Gastrocnemius medialis (tissue), 4 donors: ENCODE results near the gene GRM8. TPM values are rescaled to one million over a fixed set of nuclear protein-coding genes. Genes with fewer than 3 reads are reported as not detected.

Experiments used
- ATAC-seq, 2 donors: fragments of 150-250 bp; one replicate each; pipeline ENCODE4 v1.9.1; 2016
- DNase-seq, 2 donors: peaks; one replicate each; pipeline ENCODE4 v3.0.0-alpha.2; 2019
- H3K27ac ChIP-seq, 4 donors: fragments of 200-600 bp; sonication (generic); 1 replicate in 1 of 4; 2 replicates in 3 of 4; pipeline ENCODE4 v1.5.1; 2016 to 2018; ENCODE audit warnings: mild to moderate bottlenecking in 2 of 4, moderate library complexity in 1 of 4
- H3K27me3 ChIP-seq, 3 donors: fragments of 200-600 bp; sonication (generic) in 2 of 3; 1 replicate in 1 of 3; 2 replicates in 2 of 3; pipeline versions ENCODE4 v1.5.1 to v1.6.0; 2016 to 2019; ENCODE audit warnings: mild to moderate bottlenecking in 1 of 3, moderate library complexity in 1 of 3
- H3K36me3 ChIP-seq, 2 donors: fragments of 200-600 bp; sonication (generic) in 1 of 2; one replicate each; pipeline ENCODE4 v1.5.1; 2017 to 2018
- H3K4me1 ChIP-seq, 2 donors: fragments of 200-600 bp; sonication (generic) in 1 of 2; one replicate each; pipeline ENCODE4 v1.5.1; 2016 to 2017; ENCODE audit warnings: mild to moderate bottlenecking in 2 of 2
- H3K4me3 ChIP-seq, 4 donors: fragments of 200-600 bp; sonication (generic) in 3 of 4; 1 replicate in 1 of 4; 2 replicates in 3 of 4; pipeline ENCODE4 v1.5.1; 2016 to 2019; ENCODE audit warnings: mild to moderate bottlenecking in 2 of 4
- H3K9me3 ChIP-seq, 3 donors: fragments of 200-600 bp; sonication (generic) in 2 of 3; 1 replicate in 1 of 3; 2 replicates in 2 of 3; pipeline ENCODE4 v1.5.1; 2016 to 2019
- POLR2A ChIP-seq, 2 donors: fragments of 450-650 bp; IDR thresholded peaks; one replicate each; pipeline ENCODE4 v1.6.1; 2017; ENCODE audit warnings: antibody characterized with exemption in 2 of 2, mild to moderate bottlenecking in 2 of 2, moderate library complexity in 2 of 2
- in situ Hi-C, 4 donors: fragments of 200-750 bp; cut with MboI; loops; one replicate each; pipeline versions ENCODE4 v1.15.0 to v1.8.0; 2017; ENCODE audit warnings: low sequenced_read_pairs in 4 of 4
- intact Hi-C: fragments of 100-400 bp; cut with DNase I; formaldehyde crosslinking; loops from one replicate; pipeline ENCODE4 v1.15.1; 2023; ENCODE audit warnings: low total_unique reads
- total RNA-seq, 4 donors: library from RNA; depleted of rRNA; stranded (reverse); fragments of >200 nt; gene quantifications; one replicate each; pipeline versions ENCODE4 v1.1.0 to v1.2.3, GENCODE V29; 2016
- TF ChIP-seq, protein P1 (sequence below), 5 experiments: fragments of 450-650 bp in 3 of 5; fragments of 200-600 bp in 2 of 5; sonication (generic) in 2 of 5; IDR thresholded peaks in 4 of 5; conservative IDR thresholded peaks in 1 of 5; 1 replicate in 4 of 5; 2 replicates in 1 of 5; pipeline ENCODE4 v1.5.1; 2016 to 2019; ENCODE audit warnings: antibody characterized with exemption in 5 of 5, mild to moderate bottlenecking in 3 of 5, moderate library complexity in 3 of 5

GRM8 gene
- total RNA-seq, 4 donors from 2014 or later: not detected

DNA sequence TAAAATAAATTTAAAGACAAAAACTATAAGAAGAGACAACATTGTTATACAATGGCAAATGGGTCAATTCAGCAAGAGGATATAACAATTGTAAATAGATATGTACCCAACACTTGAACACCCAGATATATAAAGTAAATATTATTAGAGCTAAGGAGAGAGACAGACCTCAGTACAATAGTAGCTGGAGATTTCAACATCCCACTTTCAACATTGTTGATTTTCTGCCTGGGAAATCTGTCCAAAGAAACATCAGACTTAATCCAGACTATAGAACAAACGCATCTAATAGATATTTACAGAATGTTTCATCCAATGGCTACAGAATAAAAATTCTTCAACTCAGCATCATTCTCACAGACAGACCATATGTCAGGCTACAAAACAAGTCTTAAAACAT lies 256.1 kb downstream of the GRM8 start:
- Histone ChIP-seq H3K27me3 (no peaks in the 10 kb centered on the region), H3K4me3 (no peak overlapping the region), H3K27ac (no peak overlapping the region), H3K4me1 (no peaks in the 10 kb centered on the region), H3K9me3 (no peaks in the 10 kb centered on the region), H3K36me3 (no peaks in the 10 kb centered on the region)
- no peak for ATAC-seq
- TF ChIP-seq, protein P1, sequence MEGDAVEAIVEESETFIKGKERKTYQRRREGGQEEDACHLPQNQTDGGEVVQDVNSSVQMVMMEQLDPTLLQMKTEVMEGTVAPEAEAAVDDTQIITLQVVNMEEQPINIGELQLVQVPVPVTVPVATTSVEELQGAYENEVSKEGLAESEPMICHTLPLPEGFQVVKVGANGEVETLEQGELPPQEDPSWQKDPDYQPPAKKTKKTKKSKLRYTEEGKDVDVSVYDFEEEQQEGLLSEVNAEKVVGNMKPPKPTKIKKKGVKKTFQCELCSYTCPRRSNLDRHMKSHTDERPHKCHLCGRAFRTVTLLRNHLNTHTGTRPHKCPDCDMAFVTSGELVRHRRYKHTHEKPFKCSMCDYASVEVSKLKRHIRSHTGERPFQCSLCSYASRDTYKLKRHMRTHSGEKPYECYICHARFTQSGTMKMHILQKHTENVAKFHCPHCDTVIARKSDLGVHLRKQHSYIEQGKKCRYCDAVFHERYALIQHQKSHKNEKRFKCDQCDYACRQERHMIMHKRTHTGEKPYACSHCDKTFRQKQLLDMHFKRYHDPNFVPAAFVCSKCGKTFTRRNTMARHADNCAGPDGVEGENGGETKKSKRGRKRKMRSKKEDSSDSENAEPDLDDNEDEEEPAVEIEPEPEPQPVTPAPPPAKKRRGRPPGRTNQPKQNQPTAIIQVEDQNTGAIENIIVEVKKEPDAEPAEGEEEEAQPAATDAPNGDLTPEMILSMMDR (IDR thresholded peaks at IDR 0.05 in 4 of 5, conservative IDR thresholded peaks at IDR 0.05 in 1 of 5): no peak
- no peak for TF ChIP-seq POLR2A (IDR thresholded peaks at IDR 0.05)
- intact Hi-C loops (no loop called here), in situ Hi-C loops (no loop called here)
- DNase-seq: no peak

DNA sequence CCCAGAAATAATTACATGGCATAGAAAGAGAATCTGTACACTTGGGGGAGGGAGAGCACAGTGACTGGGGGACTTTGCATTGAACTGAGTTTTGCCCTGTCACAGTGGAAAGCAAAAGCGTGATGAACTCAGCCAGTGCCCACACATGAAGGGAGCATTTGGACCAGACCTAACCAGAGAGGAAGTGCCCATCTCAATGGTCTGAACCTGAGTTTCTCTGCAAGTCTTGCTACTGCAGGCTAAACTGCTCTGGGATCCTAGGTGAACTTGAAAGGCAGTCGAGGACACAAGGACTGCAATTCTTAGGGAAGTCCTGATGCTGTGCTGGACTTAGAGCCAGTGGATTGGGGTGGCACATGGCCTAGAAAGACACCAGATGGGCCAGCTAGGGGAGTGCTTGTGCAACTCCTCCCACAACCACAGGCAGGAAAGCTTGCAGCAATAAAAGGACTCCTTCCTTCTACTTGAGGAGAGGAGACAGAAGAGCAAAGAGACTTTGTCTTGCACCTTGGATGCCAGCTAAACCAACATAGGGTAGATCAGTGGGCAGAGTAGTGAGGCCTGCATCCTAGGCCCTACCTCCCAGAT lies 259.0 kb downstream of the GRM8 start:
- H3K27me3 ChIP-seq: no peaks in the 10 kb centered on the region
- in situ Hi-C loops: no loop called here
- ATAC-seq (no peak), DNase-seq (no peak)
- H3K36me3 ChIP-seq: no peaks in the 10 kb centered on the region
- no peak overlapping the region for H3K27ac ChIP-seq
- intact Hi-C loops: no loop called here
- H3K9me3 ChIP-seq: no peaks in the 10 kb centered on the region
- TF ChIP-seq POLR2A (IDR thresholded peaks at IDR 0.05): no peak
- TF ChIP-seq, protein P1 (IDR thresholded peaks at IDR 0.05 in 4 of 5, conservative IDR thresholded peaks at IDR 0.05 in 1 of 5): no peak
- H3K4me3 ChIP-seq: no peak overlapping the region
- H3K4me1 ChIP-seq: no peaks in the 10 kb centered on the region

DNA sequence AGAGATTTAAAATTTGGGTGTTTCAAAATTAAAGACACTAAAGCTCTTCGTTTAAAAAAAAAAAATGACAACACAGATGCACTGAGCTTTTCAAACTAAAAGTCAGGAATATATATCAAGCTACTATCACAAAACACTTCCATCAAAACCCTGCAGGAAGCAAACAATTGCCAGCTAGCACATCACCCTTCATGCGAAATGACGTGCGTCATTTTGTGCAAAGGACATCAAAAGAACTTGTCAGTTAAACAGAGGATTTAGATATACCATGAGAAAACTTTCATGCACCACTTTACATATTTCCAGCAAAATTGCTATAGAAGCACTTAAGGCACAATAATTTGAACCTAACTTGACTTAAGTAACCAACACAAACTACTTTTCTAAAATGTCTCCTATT lies 264.7 kb downstream of the GRM8 start:
- TF ChIP-seq POLR2A (IDR thresholded peaks at IDR 0.05): no peak
- TF ChIP-seq, protein P1 (IDR thresholded peaks at IDR 0.05 in 4 of 5, conservative IDR thresholded peaks at IDR 0.05 in 1 of 5): no peak
- Histone ChIP-seq H3K4me3 (no peak overlapping the region), H3K27ac (no peak overlapping the region), H3K4me1 (no peaks in the 10 kb centered on the region), H3K36me3 (no peaks in the 10 kb centered on the region), H3K9me3 (no peaks in the 10 kb centered on the region), H3K27me3 (no peaks in the 10 kb centered on the region)
- DNase-seq (no peak), ATAC-seq (no peak)
- intact Hi-C loops (no loop called here), in situ Hi-C loops (no loop called here)

DNA sequence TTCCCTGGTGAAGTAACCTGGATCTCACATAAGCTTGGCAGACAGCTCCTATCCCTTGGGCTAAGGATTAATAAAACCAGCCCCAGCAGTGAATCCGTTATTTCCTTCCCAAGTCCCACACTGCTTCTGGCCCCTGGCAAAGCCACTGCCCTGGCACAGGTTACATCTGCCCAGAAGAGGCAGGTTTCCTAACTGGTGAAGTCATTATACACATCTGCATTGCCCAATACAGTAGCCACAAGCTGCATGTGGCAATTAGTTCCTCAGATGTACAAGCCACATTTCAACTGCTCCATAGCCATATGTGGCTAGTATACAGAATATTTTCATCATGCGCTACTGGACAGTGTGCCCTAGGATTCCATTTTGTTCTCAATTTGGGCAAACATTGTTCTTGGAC lies 273.0 kb downstream of the GRM8 start:
- Histone ChIP-seq H3K36me3 (no peaks in the 10 kb centered on the region), H3K9me3 (no peaks in the 10 kb centered on the region), H3K27ac (no peak overlapping the region), H3K4me1 (no peaks in the 10 kb centered on the region), H3K27me3 (no peaks in the 10 kb centered on the region), H3K4me3 (no peak overlapping the region)
- intact Hi-C loops (no loop called here), in situ Hi-C loops (no loop called here)
- ATAC-seq: no peak
- no peak for DNase-seq
- TF ChIP-seq POLR2A (IDR thresholded peaks at IDR 0.05): no peak
- TF ChIP-seq, protein P1 (IDR thresholded peaks at IDR 0.05 in 4 of 5, conservative IDR thresholded peaks at IDR 0.05 in 1 of 5): no peak

DNA sequence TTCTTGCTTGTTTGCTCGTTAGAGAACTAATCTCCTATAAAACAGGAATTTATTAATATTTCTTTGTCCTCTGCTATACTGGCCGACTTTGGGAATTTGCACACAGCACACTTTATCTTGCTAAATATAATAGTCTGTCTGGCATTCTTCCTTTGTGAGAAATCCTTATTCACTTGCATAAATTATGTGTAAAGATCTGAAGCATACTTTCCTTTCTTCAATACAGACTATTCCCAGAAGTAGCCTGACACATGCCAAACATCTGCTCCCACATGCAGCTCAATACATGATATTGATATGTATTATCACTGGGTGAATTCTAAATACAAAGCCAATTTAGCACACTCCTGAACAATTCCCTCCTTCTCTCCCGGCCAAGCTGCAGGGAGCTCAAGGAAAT lies 273.9 kb downstream of the GRM8 start:
- intact Hi-C loops (no loop called here), in situ Hi-C loops (no loop called here)
- Histone ChIP-seq H3K27ac (no peak overlapping the region), H3K27me3 (no peaks in the 10 kb centered on the region), H3K4me3 (no peak overlapping the region), H3K36me3 (no peaks in the 10 kb centered on the region), H3K4me1 (no peaks in the 10 kb centered on the region), H3K9me3 (no peaks in the 10 kb centered on the region)
- DNase-seq (no peak), ATAC-seq (no peak)
- no peak for TF ChIP-seq POLR2A (IDR thresholded peaks at IDR 0.05)
- TF ChIP-seq, protein P1 (IDR thresholded peaks at IDR 0.05 in 4 of 5, conservative IDR thresholded peaks at IDR 0.05 in 1 of 5): no peak
